Measurements from ENCODE around the gene OR5M11. TPM values are rescaled to one million over a fixed set of nuclear protein-coding genes. Genes with fewer than 3 reads are reported as not detected.
"Not testable (repeated sequence)": the region's sequence is repeated elsewhere in the genome, so short reads cannot be mapped to it uniquely, and the experiment has no call there.

OR5M11 gene
- total RNA-seq, result not detected in 2 replicates

DNA sequence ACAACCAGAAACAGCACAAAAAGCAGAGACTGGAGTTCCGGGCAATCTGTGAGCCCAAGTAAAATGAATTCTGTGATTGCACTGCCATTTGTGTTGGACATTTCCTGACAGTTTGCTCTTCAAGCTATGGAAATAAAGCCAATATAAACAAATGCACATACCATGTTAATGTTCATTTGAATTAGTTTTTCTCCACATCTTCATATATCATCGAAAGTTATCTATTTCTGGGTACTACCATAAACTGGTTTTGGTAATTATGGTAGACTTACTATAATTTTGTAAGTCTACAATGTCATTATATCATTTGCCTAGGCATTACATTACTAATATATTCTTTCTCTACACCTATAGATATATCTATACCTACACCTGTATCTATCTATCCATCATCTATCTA is at the start of gene OR5M11:
Gene OR5M11, minus strand, starts transcription at position 101 of the 400 bp plus-strand sequence. Its CDS starts 0 bp downstream, at position 101.
- intact Hi-C loops (cut with micrococcal nuclease), result no loop called here

DNA sequence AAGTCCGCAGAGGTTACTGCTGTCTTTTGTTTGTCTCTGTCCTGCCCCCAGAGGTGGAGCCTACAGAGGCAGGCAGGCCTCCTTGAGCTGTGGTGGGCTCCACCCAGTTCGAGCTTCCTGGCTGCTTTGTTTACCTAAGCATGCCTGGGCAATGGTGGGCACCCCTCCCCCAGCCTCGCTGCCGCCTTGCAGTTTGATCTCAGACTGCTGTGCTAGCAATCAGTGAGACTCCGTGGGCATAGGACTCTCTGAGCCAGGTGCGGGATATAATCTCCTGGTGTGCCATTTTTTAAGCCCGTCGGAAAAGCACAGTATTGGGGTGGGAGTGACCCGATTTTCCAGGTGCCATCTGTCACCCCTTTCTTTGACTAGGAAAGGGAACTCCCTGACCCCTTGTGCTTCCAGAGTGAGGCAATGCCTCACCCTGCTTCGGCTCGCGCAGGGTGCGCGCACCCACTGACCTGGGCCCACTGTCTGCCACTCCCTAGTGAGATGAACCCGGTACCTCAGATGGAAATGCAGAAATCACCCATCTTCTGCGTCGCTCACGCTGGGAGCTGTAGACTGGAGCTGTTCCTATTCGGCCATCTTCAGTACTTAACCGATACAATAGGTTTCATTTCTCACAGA is 49.1 kb upstream of the OR5M11 start:
- intact Hi-C loops (cut with micrococcal nuclease), result not testable (repeated sequence)

DNA sequence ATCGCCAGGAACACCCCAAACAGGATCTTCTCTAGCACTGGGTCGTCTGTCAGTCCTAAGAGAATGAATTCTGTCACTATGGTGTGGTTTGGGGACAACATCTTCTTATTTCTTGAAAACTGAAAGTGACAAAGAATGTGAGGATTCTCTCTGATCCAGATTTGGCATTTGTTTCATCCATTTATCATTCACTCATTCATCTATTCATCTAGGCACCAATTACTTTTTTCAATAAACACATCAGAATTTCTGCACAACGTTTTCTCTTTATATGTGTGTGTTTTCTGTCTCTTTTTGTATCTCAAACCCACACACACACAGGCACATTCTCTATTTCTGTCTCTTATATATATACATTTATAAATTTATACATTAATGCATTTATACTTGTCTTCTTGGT is 34.6 kb upstream of the OR5M11 start, which contains the start of gene OR5M10:
Gene OR5M10, minus strand, starts transcription at position 101 of the 400 bp plus-strand sequence. Its CDS starts 0 bp downstream, at position 101.
- intact Hi-C loops (cut with micrococcal nuclease), result no loop called here

DNA sequence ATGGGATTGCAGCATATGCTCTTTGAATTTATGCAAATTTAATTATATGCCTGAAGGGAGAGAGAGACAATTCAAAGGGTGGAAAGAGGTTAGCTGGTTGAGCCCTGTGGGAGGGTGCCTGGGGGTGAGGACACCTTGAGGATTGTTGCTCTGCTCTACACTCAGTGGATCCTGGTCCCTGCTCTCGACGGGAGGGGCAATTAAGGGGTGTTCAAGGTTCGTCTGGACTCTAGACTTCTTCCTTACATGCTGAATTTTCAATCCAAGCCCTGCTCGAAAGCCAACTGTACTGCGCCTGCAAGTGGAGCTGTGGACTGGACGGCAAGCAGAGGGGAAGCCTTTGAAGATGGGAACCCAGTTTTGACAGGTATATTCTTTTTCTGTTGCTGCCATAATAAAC is 15.5 kb upstream of the OR5M11 start:
- intact Hi-C loops (cut with micrococcal nuclease), result no loop called here

DNA sequence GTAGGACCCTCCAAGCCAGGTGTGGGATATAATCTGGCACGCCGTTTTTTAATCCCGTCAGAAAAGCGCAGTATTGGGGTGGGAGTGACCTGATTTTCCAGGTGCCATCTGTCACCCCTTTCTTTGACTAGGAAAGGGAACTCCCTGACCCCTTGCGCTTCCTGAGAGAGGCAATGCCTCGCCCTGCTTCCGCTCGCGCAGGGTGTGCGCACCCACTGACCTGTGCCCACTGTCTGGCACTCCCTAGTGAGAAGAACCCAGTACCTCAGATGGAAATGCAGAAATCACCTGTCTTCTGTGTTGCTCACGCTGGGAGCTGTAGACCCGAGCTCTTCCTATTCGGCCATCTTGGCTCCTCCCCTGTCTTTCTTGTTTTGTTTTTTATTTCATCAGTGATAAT is 11.6 kb upstream of the OR5M11 start:
- intact Hi-C loops (cut with micrococcal nuclease), result not testable (repeated sequence)

DNA sequence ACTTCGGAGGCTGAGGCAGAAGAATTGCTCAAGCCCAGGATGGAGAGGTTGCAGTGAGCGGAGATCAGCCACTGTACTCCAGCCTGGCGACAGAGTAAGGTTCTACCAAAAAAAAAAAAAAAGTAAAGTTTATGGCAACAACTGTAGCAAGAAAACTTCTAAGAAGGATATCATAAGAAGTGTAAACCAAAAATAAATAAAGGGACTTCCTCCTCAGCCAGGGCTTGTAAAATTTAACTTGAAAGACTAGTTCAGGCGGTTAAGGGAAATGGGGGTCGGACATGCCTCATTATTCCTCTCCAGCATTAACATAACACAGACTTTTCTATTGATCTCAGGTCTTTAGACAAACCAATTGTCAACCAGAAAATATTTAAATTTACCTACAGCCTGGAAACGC is 2.5 kb upstream of the OR5M11 start:
- intact Hi-C loops (cut with micrococcal nuclease), result no loop called here

DNA sequence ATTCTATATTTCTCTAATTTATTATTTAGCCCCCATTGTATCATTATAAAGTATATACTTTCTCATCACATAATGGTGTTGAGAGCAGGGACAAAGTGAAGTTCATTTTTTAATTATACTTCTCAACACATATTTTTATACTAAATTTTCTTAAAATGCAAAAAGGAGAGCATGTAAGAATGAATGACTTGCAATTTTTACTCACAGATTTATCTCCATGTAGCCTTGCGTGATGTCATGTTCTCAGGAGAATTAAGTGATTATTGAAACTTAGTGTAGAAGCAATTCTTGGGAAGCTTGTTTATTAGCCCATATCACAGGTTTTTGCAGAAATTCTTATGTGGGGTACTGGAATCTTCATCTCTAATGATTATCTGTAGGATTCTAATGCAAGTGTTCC is 682 bp upstream of the OR5M11 start:
- intact Hi-C loops (cut with micrococcal nuclease), result no loop called here

DNA sequence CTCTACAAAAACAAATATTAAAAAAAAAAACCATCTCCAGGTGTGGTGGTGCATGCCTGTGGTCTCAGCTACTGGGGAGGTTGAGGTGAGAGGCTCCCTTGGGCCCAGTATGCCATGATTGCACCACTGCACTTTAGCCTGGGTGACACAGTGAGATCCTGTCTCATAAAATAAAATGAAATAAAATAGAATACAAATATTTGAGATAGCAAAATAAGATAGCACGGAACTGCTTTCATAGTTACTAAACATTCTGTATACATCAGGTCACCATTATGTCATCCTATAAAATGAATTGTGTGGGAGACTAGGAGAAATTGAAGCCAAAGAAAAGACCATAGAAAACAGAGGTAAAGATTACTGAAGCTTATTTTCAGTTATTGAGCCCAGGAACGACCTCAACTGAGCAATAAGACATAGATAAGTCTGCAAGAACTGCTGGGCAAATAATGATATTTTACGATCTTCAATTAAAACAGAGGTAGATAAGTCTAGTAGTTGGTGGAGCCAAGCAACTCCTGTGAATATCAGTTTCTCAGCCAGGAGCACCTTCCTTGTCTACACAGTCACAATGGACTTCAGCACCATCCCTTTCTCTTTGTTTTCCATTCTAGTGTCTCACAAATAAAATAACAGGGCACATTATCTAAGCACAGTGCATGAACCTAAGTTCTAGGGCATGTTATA is 9.9 kb downstream of the OR5M11 start:
- intact Hi-C loops (cut with micrococcal nuclease), result no loop called here

DNA sequence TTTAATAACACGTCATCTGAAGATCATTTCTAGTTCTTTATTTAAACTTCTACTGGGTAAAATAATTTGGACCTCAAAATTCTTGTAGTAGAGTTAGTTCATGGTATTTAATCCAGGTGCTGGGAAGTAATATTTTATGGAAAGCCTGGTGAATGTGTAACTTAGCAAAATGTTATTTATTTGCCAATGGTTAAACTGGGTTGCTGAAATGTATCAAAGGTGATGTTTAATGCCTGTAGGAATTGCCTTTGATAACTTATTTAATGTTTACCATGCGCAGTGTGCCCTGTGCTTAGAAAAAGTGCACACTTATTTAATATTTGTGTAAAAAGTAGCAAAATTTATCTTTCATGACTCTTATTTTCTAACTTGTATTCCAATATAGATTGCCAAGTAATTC is 11.2 kb downstream of the OR5M11 start:
- intact Hi-C loops (cut with micrococcal nuclease), result no loop called here

DNA sequence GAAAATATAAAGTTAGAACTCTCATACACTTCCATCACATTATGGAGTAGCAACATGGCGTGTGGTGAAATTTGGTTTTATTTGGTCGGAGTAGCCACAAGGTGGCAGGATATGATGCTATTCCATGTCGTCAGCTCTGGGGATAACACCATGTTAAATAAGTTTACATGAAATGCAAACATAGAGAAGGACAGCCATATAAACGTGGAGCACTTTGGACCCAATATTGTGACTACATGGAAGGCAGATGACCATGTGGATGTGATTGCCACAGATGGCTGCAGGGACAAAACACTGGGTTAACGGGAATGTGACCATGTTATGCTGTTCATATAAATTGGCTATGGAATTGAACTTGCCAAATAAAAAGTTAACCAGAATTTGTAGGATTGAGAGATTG is 21.0 kb downstream of the OR5M11 start:
- intact Hi-C loops (cut with micrococcal nuclease), result no loop called here

DNA sequence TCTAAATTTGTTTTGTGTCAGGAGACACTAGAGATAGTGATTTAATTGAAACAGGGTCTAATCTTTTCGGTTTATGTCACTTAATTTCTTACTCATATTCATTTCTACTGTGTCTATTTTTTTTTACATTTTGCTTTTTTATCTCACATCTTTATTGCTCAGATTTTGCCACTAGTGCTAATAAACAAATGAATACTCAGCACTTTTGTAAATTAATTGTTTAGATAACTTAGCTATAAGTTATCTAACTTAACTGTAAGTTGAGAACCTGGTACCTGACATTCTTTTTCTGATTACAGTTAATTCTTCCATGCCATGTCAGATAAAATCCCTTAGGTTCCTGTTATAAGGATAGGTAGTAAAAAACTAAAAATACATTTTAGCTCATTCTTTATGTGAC is 29.8 kb downstream of the OR5M11 start:
- intact Hi-C loops (cut with micrococcal nuclease), result no loop called here

DNA sequence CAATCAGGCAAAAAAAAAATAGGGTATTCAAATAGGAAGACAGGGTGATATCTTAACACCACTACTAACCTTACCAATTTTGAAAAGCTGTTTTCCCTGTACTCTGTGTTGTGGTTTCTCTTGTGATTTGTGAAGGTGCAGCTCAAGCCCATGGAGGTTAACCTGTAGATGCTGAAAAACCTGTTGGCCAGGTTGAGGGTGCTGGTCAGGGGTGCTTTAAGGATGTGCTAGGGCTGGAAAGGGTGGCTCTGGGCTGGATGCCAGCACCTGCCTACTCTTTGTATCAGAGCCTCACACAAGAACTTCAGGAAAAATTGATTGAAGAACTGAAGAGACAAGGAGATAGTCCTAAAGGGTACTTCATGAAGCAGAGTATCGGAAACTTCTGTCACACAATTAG is 33.6 kb downstream of the OR5M11 start:
- intact Hi-C loops (cut with micrococcal nuclease), result no loop called here

DNA sequence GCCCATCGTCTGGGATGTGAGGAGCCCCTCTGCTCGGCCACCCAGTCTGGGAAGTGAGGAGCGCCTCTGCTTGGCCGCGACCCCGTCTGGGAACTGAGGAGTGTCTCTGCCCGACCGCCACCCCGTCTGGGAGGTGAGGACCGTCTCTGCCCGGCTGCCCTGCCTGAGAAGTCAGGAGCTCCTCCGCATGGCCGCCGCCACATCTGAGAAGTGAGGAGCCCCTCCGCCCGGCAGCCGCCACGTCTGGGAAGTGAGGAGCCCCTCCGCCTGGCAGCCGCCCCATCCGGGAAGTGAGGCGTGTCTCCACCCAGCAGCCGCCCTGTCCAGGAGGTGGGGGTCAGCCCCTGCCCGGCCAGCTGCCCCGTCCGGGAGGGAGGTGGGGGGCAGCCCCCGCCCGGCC is 46.0 kb downstream of the OR5M11 start:
- intact Hi-C loops (cut with micrococcal nuclease), result no loop called here

DNA sequence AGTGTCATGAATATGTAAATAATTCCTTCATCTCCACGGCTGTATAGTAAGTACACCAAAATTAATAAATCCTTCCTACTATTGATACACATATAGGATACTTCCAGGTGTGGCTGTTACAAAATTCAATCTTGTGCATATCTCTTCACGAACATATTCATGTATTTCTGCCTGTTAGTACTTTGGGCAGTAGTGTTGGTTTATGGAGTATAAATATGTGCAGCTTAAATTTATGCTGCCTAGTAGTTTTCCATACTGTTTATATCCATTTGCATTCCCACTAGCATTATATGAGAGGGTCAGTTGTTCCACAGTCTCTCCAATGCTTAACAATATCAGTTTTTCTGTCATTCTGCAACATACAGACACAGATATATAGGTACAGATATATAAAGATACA is 47.9 kb downstream of the OR5M11 start:
- intact Hi-C loops (cut with micrococcal nuclease), result no loop called here

Other genes starting within 250 kb of the OR5M11 start
- gene OR8K3, start 228.1 kb downstream of the OR5M11 start, total RNA-seq, result not detected in 2 replicates
- not detected in 2 replicates for gene OR8K1, start 197.2 kb downstream of the OR5M11 start, total RNA-seq
- not detected in 2 replicates for gene OR8J1, start 189.0 kb downstream of the OR5M11 start, total RNA-seq
- gene OR8U1, start 167.6 kb downstream of the OR5M11 start, total RNA-seq, result not detected in 2 replicates
- not detected in 2 replicates for gene OR5AL1, start 130.6 kb downstream of the OR5M11 start, total RNA-seq
- not detected in 2 replicates for gene OR5M3, start 69.9 kb downstream of the OR5M11 start, total RNA-seq
- gene OR5M8, start 51.9 kb downstream of the OR5M11 start, total RNA-seq, result not detected in 2 replicates
- gene OR5M10, start 34.5 kb upstream of the OR5M11 start, total RNA-seq, result not detected in 2 replicates
- gene OR5M1, start 71.6 kb upstream of the OR5M11 start, total RNA-seq, result not detected in 2 replicates
- gene OR5AP2, start 99.2 kb upstream of the OR5M11 start, total RNA-seq, result not detected in 2 replicates
- gene OR5AR1, start 120.4 kb upstream of the OR5M11 start, total RNA-seq, result not detected in 2 replicates
- gene OR9G1, start 155.8 kb upstream of the OR5M11 start, total RNA-seq, result not detected in 2 replicates
- not detected in 2 replicates for gene OR9G4, start 205.4 kb upstream of the OR5M11 start, total RNA-seq